Inferior parietal cortex (tissue), 1 donor: ENCODE measurements around the gene PTPRJ.

Experiments
- DNase-seq: peaks from one replicate; pipeline ENCODE4 v3.0.0-alpha.2; 2016; ENCODE audit errors: extremely low spot score

The PTPRJ gene

GRCh38 chr11:47967577-47968525 is 12.5 kb upstream of the PTPRJ start:
- no peak for DNase-seq

- no peak for DNase-seq
These were observed 11.0 kb upstream of the PTPRJ start for GRCh38 chr11:47969401-47969800.

GRCh38 chr11:47971501-47971900 is 8.9 kb upstream of the PTPRJ start:
- no peak for DNase-seq

- no peak for DNase-seq
These were observed 7.2 kb upstream of the PTPRJ start for GRCh38 chr11:47973173-47973572.

GRCh38 chr11:47976931-47977330 is 3.4 kb upstream of the PTPRJ start:
- no peak for DNase-seq

GRCh38 chr11:47977623-47978022 is 2.7 kb upstream of the PTPRJ start:
- no peak for DNase-seq

GRCh38 chr11:47979378-47980087 is 826 bp upstream of the PTPRJ start:
- no peak for DNase-seq

GRCh38 chr11:47980907-47981621 is 705 bp downstream of the PTPRJ start:
- DNase-seq = no peak

GRCh38 chr11:47981667-47982404 is 1.5 kb downstream of the PTPRJ start:
- no peak for DNase-seq

- DNase-seq = no peak
These were observed 2.3 kb downstream of the PTPRJ start for GRCh38 chr11:47982616-47983015.

- no peak for DNase-seq
These were observed 3.4 kb downstream of the PTPRJ start for GRCh38 chr11:47983464-47984397.

- no peak for DNase-seq
These were observed 5.9 kb downstream of the PTPRJ start for GRCh38 chr11:47986219-47986618.

GRCh38 chr11:47986742-47987141 is 6.4 kb downstream of the PTPRJ start:
- no peak for DNase-seq

- no peak for DNase-seq
These were observed 7.0 kb downstream of the PTPRJ start for GRCh38 chr11:47987310-47987709.

GRCh38 chr11:47987781-47988180 is 7.4 kb downstream of the PTPRJ start:
- DNase-seq = no peak

- no peak for DNase-seq
These were observed 9.4 kb downstream of the PTPRJ start for GRCh38 chr11:47989779-47990178.

- no peak for DNase-seq
These were observed 11.0 kb downstream of the PTPRJ start for GRCh38 chr11:47991266-47991830.

- DNase-seq = no peak
These were observed 11.5 kb downstream of the PTPRJ start for GRCh38 chr11:47991894-47992293.

GRCh38 chr11:47992959-47993820 is 12.8 kb downstream of the PTPRJ start:
- no peak for DNase-seq
